HL-60/S4 treated with retinoic acid at 250 ng/mL for 4 days and 3 days (cell line): Measurements from ENCODE around the gene MAP3K20.
"Not testable (repeated sequence)": the region's sequence is repeated elsewhere in the genome, so short reads cannot be mapped to it uniquely, and the experiment has no call there.

Experiments used
- in situ Hi-C: fragments of 300-500 bp; cut with MboI; formaldehyde crosslinking; loops from 2 replicates; pipeline ENCODE4 v1.7.0; 2022; ENCODE audit warnings: low sequenced_read_pairs

The MAP3K20 gene

DNA sequence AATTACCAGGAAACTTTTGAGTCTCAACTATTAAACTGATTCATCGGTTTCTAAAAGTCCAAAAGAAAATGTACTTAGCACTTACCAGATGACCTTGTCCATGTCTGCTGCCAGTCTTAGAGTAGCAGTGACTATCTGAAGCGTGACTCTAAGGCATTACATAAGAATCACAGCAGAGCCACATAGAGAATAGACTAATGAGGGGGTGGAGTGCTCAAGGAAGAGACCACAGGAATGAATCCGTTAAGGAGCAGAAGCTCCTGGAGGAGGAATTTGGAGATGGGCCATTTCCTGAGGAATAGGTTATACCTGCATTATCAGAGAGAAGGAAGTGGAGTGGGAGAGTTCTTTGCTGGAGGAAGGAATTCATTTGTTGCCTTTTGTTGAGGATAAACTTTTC is 116.0 kb downstream of the MAP3K20 start:
- in situ Hi-C loops, result no loop called here

DNA sequence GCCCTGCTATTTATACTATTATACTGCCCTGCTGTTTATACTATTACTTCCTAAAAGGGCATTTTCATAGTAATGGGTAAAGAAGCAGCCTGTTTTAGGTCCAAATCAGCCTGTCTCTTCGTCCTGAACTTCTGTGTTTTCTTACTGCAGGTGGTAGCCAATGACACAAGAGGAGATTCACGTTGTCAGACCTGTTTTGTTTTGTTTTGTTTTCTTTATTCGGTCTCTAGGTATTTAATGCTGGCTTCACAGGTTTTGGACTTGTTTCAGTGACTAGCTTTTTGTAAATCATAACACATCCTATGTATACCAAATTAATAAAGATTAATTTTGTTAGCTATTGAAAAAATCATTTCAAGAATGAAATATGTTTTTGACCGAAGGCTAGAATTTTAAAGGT is 116.4 kb downstream of the MAP3K20 start:
- in situ Hi-C loops, result no loop called here

DNA sequence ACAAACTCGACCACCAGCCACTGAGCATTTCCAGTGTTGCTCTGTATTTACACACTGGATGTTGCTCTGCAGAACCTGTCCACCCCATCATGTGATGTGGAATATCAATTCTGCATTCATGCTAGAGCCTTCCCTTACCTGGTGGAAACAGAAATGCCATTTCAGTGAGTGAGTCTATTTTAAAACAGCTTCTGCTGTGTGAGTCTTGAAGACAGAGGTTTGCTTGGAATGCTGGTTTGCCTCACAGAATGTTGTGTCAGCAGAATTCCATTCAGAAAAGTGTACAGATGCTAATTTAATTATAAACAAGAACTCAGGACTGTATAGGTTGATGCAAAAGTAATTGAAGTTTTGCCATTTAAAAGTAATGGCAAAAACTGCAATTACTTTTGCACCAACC is 118.3 kb downstream of the MAP3K20 start:
- in situ Hi-C loops, result no loop called here

DNA sequence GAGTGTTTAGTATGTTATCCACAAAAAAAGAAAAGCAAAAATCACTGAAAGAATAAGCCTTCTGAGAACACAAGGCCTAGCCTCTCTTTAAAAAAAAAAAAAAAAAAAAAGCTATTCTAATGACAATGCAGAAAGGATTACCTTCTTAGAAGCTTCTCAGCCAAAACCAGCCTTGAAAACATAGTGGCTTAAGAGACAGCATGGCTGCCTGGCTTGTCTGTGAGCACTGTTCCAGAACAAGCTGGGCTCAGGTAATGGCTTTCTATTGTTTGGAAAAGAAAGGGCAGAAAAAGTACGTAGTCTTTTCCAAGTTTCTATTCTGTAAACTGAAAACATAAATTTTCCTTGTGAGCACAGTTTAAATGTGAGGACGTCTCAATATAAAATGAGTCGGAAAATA is 119.5 kb downstream of the MAP3K20 start:
- in situ Hi-C loops, result no loop called here

DNA sequence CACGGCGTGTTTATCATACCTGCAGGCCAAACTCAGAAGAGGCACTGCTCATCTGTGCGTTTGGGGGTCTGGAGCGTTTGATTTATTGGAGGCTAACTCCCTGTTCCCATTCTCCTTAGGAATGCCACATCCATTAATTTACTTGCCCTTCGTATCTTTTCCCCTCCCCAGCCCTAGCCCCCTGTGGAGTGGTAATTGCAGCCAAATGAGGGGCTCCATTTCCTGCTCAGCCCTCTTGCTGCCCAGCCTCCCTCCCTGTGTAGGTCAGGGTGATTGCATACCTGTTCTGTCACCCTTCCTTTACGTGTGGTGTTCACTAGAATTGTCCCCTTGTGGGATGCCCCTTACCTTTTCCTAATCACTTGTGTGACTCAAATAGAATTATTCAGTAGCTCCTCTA is 120.4 kb downstream of the MAP3K20 start:
- in situ Hi-C loops, result no loop called here

DNA sequence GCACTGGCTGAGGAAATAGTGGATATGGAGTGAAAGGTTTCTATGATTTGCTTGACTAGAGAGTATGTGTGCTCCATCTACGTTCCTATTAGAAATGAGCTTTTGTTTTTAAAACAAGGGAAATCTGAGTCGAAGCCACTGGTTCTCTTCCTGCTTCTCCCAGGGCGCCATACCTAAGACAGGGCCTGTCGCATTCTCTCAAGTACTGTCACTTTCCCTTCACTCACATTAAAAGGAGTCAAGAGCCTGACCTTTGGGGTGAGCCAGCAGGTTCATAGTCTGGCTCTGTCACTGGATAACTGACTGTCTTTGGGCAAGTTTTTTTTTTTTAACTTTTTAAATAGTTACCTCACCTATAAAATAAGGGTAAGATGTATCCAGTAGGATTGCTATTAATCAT is 121.0 kb downstream of the MAP3K20 start:
- in situ Hi-C loops, result no loop called here

DNA sequence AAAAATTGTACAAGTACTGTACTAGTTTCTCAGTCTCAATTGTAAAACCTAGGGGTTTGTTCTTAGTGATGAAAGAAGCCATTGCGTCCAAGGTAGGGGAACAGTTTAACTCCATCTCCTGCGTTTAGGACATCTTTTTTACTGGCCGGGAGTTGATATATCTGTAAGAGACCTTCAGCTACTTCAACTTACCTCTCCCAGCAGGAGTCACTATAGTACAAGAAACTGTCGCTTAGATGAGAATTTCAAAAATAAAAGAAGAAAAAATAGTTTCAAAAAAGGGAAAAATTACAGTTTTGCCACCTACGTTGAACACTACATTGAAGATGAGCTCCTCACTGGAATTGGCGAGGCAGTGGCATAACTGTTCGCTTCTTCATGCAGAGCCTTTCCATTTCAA is 122.7 kb downstream of the MAP3K20 start:
- in situ Hi-C loops, result no loop called here

DNA sequence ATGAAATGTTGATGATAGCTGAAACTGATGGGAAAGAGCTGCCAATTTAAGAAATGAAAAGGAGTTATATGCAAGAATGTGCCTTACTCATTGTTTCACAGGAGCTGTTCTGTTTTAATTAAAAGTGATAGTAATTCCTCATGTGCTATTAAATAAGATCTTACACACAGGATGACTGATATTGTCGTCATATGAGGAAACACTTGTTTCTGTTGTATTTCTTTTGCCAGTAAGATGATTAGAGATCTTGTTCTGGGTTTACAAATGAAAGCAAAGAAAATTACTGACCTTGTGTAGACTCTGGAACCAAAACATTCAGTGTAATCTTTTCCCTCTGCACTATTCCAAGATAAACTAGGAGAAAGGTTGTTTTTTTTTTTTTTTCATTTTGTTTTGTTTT is 123.6 kb downstream of the MAP3K20 start:
- in situ Hi-C loops, result no loop called here

DNA sequence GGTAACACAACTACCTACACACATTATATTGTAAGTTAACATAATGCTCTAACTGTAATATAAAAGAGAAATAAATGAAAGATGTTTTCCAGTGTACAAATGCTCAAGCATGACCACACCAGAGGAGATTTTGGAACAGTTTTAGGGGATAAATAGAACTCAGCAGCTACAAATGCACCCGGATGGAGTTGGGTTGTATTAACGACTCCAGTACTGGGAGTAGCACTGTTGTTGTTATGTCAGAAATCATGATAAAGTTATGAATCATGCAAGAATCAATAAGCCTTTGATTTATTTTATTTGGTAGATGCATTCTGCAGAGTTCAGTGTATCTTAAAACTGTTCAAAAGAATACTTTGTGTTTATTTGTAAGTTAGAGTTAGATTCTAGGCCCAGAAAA is 126.9 kb downstream of the MAP3K20 start:
- in situ Hi-C loops, result no loop called here

DNA sequence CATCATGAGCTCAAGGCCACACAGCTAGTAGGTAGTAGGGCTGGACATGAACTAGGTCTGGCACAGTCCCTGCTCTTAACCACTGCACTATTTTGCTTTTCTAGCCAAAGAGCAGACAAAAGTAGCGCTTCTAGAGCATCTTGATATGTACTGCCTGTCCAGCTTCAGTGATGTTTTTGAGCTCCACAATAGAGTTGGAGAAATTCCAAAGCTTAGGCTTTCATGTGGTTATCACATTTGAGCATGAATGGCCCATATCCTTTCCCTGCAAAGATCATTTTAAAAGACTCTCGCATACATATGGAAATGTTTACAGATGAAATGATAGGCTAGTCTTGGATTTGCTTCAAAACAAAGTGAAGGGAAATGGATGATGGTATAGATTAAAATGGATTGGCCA is 128.7 kb downstream of the MAP3K20 start:
- in situ Hi-C loops, result no loop called here

DNA sequence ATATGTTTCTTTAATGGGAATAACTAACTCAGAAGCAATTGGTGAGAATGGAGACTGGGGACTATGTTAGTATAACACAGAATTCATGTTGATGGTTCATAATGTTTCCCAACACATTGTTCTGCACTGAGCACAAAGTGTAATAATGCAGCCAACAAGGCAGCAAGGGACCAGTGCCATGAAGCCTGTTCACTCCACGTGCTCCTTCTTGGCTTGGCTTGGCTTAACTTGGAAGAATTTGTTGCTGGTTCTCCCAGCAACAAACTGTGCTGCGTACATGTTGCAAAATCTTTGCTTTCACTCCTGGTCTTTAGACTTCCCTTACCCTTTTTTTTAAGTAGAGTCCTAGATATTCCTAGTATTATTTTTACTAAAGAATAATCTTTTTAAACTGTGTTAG is 129.7 kb downstream of the MAP3K20 start:
- in situ Hi-C loops, result no loop called here

DNA sequence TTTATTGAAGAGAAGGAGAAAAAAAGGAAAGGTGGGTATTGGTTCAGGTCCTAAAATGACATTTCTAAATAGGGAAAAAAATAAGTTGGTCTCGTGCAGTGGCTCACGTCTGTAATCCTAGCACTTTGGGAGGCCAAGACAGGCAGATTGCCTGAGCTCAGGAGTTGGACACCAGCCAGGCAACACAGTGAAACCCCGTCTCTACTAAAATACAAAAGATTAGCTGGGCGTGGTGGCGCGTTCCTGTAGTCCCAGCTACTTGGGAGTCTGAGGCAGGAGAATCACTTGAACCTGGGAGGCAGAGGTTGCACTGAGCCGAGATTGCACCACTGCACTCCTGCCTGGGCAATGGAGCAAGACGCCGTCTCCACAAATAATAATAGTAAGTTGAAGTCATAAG is 131.5 kb downstream of the MAP3K20 start:
- in situ Hi-C loops, result not testable (repeated sequence)

DNA sequence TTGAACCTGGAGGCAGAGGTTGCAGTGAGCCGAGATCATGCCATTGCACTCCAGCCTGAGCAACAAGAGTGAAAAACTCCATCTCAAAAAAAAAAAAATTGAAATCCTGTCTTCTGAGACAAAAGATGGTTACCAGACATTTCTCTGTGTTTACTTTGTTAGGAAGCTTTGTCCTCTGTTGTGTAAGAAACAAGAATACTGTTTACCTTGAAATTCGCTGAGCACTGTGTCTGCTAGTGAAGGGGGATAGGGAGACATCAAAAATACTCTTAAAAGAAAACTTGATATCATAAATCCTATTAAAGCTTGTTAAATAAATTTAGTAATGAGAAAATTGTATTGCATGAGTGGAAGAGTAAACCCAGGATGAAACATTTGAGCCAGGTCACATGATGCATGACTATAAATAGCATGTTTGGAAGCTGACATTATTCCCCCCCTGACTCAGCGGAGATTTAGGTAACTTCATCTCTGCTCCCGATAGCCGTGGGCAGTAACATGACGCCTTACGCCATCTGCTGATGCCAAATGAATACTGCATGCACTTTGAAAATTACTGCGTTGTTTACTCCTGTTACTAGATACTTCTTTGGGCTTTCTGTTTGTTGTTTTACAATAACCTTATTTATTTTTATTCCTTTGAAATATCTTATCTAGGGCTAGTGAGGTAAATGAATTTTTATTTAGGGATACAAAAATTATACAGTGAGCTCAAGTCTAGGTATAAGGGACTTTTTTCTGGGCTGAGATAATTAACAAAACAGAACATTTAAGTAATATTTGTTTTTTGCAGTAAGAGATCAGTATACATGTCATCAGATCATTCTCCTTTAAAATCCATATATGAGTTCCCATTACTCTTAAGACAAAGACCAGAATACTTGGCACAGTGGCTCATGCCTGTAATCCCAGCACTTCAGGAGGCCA is 134.9 kb downstream of the MAP3K20 start:
- in situ Hi-C loops, result loop anchor here (5.0 kb wide), 1 partner anchor 183 kb away; no protein-coding TSS in a partner anchor

DNA sequence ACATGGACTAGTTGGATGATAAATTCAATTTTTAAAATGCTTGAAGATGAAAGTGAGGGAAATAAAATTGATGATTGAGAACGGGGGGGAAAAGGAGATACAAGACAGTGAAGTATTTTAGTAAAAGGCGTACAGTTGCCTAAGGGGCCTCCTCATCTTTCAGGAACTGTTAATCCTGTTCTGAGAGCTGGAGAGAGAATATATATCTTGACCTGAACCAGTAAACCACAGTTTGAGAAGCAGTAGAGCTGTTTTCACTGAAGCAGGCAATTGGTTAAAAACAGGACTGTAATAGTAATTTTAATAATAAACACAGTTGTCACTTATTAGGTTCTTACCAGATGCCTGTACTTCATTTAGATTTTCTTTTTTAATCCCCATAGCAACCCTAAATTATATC is 137.5 kb downstream of the MAP3K20 start:
- in situ Hi-C loops, result loop anchor here (5.0 kb wide), 1 partner anchor 186 kb away; no protein-coding TSS in a partner anchor

DNA sequence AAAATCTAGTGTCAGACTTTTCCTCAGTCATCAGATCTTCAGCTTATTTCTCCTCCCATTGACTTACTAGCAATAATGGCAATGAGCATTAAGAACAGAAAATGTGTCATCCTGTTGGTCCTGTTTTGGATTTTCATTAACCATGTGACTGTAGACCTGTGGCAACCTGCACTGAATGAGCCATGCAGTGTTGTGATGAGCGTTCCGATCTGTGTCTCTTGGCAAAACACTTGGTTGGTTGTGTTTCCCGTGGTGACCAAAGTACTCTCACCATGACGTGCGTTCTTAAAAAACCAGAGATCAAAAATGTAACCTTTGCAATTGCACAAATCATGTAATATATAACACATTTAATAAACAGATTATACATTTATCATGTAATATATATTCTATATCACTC is 138.6 kb downstream of the MAP3K20 start:
- in situ Hi-C loops, result loop anchor here (5.0 kb wide), 1 partner anchor 187 kb away; no protein-coding TSS in a partner anchor

DNA sequence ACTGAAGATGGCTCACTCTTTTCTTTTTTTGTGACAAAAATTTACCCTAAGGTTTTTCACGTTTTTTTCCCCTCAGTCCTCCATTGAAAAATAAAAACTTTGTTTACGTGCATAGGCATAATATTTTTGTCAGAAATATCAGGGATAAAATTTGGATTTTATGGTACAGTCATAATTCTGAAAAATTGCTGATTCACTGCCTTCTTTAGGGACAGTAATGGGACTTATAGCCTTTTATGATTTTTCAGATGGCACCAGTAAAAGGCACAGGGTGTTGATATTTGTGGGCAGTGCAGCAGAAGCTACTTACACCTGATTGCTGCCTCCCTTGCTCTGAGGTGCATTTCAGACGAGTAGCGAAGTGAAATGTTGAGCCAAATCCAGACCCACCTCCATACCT is 139.7 kb downstream of the MAP3K20 start:
- in situ Hi-C loops, result no loop called here

DNA sequence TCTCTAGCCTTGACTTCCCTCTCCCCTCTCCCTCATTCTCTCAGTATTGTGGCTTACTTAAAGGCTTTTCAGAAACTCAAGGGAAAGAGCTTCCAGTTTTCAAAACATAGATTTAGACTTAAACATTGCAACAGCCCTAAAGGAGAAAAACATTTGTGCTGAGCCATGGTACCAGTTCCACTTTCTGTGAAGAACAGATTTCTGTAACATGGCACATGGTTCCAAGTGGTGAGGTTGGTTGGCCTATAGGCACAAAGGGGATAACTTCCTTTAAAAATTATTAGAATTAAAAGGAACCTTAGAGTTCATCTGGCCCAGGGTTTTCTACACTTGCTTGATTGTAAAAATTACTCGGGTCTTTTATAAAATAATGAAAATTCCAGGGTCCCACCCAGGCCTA is 140.4 kb downstream of the MAP3K20 start:
- in situ Hi-C loops, result no loop called here

DNA sequence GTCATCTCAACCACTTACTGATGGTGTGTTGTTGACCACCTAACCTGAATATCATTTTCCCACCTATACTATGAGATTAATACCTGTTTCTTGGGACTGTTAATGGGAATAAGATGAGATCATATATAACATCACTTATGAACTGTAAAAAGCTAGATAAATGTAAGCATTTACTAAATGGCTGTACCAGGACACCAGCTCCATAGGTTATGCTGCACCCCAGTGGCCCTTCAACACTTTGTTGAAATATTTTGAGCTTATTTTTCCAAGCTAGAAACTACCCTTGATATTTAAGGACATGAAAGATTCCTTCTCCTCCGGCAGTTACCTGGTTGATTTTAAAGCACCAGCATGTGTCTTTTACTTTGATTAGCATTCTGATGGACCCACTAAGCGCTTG is 141.0 kb downstream of the MAP3K20 start:
- in situ Hi-C loops, result no loop called here

DNA sequence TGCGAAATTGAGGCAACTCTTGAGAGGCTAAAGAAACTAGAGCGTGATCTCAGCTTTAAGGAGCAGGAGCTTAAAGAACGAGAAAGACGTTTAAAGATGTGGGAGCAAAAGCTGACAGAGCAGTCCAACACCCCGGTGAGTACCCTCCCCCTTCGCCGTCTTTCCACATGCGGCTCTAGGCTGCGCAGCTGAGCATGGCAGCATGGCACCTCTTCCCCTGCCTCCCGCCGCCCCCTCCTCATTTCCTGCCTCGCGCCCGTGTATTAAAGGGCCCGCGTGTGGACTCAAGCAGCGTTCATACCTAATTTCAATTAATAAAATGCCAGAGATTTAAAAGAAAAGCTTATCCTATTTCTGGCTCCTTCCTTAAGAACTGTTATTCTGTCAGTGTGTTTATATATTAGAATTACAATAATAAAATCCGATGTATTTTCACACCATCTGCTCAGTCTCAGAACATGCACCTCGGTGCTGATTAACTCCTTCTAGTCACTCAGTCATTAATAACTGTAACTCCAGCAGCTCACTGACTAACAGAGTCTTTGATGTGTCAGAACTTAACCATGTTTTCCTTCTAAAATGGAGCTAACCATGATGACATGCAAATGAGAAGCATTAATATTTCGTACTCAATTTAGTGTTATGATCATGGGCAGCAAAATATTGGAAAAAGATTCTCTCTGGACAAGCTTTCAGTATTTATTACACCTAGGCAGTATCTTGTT is 141.6 kb downstream of the MAP3K20 start:
- in situ Hi-C loops, result no loop called here

DNA sequence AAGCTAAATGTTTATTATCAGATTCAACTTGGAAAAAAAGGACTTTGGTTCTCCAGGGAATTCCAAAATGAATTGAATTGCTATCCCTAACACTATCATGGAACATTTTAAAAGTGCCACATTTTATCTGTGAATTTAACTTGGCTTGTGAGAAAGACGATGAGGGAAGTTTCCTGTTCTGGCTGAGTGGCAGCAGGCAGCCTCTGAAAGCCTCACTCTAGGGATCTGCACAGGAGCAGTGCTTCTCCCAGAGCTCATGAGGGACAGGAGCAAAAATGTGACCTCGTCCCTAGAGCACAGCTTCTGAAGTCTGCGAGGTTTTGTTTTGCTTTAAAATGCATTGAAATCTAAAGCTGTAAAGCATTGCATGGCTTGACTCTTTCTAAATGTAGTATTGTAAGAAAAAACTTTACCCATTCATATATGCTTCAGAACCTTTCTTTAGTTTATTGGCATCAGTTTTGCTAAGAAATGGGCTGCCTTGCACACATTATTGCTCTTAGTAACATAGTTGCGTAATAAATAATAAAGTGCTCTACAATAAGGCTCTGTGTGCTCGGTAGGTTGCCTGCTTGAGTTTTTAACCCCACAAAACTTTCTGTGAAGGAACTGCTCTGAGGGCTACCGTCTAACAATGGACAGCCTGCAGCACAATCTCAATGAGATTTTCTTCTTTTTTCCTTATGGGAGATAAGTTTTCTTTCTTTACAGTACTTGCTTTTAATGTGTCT is 142.8 kb downstream of the MAP3K20 start:
- in situ Hi-C loops, result no loop called here

DNA sequence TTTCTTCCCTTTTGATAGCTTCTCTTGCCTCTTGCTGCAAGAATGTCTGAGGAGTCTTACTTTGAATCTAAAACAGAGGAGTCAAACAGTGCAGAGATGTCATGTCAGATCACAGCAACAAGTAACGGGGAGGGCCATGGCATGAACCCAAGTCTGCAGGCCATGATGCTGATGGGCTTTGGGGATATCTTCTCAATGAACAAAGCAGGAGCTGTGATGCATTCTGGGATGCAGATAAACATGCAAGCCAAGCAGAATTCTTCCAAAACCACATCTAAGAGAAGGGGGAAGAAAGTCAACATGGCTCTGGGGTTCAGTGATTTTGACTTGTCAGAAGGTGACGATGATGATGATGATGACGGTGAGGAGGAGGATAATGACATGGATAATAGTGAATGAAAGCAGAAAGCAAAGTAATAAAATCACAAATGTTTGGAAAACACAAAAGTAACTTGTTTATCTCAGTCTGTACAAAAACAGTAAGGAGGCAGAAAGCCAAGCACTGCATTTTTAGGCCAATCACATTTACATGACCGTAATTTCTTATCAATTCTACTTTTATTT is 145.6 kb downstream of the MAP3K20 start:
- in situ Hi-C loops, result no loop called here
